Bronchial epithelial cell (primary cell): Measurements from ENCODE around the gene ABCC4. TPM values are rescaled to one million over a fixed set of nuclear protein-coding genes. Genes with fewer than 3 reads are reported as not detected.

Experiments used
- DNase-seq: peaks from one replicate; pipeline ENCODE4 v3.0.0-alpha.2; 2010; ENCODE audit warnings: low read depth
- FAIRE-seq: peaks from 2 replicates; lab custom pipeline; 2011; peaks lifted over from hg19 to GRCh38; lab: Jason Lieb, UNC
- H3K27me3 ChIP-seq: 2 replicates; pipeline ENCODE4 v1.5.1; 2011; ENCODE audit warnings: low read length; ENCODE audit not compliant: control insufficient read depth, insufficient read depth
- H3K36me3 ChIP-seq: 2 replicates; pipeline ENCODE4 v1.5.1; 2011; ENCODE audit warnings: low read length; ENCODE audit not compliant: control insufficient read depth, insufficient read depth
- H3K4me3 ChIP-seq: 2 replicates; pipeline ENCODE4 v1.5.1; 2011; ENCODE audit warnings: mild to moderate bottlenecking, low read depth, low read length, control low read depth
- total RNA-seq: library from RNA; depleted of rRNA; stranded (reverse); fragments of >200 nt; gene quantifications from 2 replicates; pipeline ENCODE4 v1.2.1, GENCODE V29; 2014
- TF ChIP-seq, protein P1 (sequence below): IDR thresholded peaks from 2 replicates; pipeline ENCODE4 v1.5.1; 2011; ENCODE audit warnings: mild to moderate bottlenecking, moderate library complexity, low read length, control low read depth, inconsistent platforms; ENCODE audit not compliant: insufficient read depth, severe bottlenecking

ABCC4 gene
- total RNA-seq, 1 donor from 2014 or later, result 6.8 TPM

- Histone ChIP-seq H3K27me3 (no peaks in the 10 kb centered on the region), H3K4me3 (no peak overlapping the region), H3K36me3 (no peaks in the 10 kb centered on the region)
- DNase-seq, result no peak
- no peak for FAIRE-seq
- TF ChIP-seq, protein P1, sequence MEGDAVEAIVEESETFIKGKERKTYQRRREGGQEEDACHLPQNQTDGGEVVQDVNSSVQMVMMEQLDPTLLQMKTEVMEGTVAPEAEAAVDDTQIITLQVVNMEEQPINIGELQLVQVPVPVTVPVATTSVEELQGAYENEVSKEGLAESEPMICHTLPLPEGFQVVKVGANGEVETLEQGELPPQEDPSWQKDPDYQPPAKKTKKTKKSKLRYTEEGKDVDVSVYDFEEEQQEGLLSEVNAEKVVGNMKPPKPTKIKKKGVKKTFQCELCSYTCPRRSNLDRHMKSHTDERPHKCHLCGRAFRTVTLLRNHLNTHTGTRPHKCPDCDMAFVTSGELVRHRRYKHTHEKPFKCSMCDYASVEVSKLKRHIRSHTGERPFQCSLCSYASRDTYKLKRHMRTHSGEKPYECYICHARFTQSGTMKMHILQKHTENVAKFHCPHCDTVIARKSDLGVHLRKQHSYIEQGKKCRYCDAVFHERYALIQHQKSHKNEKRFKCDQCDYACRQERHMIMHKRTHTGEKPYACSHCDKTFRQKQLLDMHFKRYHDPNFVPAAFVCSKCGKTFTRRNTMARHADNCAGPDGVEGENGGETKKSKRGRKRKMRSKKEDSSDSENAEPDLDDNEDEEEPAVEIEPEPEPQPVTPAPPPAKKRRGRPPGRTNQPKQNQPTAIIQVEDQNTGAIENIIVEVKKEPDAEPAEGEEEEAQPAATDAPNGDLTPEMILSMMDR, result no peak
Observed at GRCh38 chr13:95038949-95039348, 262.3 kb downstream of the ABCC4 start.

GRCh38 chr13:95035311-95036109 lies 265.7 kb downstream of the ABCC4 start:
- no peak for FAIRE-seq
- H3K36me3 ChIP-seq, result no peaks in the 10 kb centered on the region
- TF ChIP-seq, protein P1, result no peak

DNA sequence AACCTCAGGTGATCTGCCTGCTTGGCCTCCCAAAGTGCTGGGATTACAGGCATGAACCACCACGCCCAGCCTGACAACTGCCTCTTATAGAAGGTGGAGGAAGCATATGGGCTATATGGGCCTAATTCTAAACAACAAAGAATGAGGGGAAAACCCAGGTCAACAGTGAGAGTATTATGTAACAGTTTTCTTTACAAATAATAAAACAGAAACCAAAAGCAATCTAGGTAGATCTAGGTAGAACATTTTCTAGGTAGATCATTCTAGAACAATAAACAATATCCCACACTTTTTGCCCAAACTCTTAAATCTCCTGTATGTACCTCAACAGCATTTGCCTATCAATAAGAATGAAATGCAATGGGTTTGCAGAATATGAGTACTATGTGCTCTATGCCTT lies 267.4 kb downstream of the ABCC4 start:
- Histone ChIP-seq H3K36me3 (no peaks in the 10 kb centered on the region), H3K4me3 (no peak overlapping the region), H3K27me3 (no peaks in the 10 kb centered on the region)
- no peak for DNase-seq
- FAIRE-seq, result no peak
- TF ChIP-seq, protein P1, result no peak

More at GRCh38 chr13:95035311-95036109, 265.7 kb downstream of the ABCC4 start:
- DNase-seq, result no peak
- no peaks in the 10 kb centered on the region for H3K27me3 ChIP-seq
- H3K4me3 ChIP-seq, result no peak overlapping the region

DNA sequence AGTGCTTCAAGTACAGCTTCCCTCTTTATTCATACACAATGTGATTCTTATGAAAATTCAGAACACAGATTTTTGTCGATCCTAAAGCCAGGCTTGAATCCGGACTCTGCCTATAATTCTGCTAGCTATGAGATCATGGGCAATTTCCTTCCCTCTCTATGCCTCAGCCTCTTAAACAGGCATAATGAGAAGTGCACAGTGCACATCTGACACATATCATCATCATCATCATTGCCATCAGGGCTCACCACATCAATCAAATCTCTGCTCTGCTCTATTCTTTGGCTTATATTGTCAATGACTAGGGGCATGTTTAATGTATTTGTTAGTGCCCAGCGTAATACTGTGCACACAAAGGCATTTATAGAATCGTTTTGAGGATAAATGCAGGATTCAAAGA lies 269.1 kb downstream of the ABCC4 start:
- no peaks in the 10 kb centered on the region for H3K36me3 ChIP-seq
- DNase-seq (no peak), FAIRE-seq (no peak)
- TF ChIP-seq, protein P1, result no peak
- H3K27me3 ChIP-seq, result no peaks in the 10 kb centered on the region
- H3K4me3 ChIP-seq, result no peak overlapping the region

- TF ChIP-seq, protein P1, result no peak
- FAIRE-seq (no peak), DNase-seq (no peak)
- H3K36me3 ChIP-seq, result no peaks in the 10 kb centered on the region
- H3K4me3 ChIP-seq, result no peak overlapping the region
- H3K27me3 ChIP-seq, result no peaks in the 10 kb centered on the region
Observed at GRCh38 chr13:95030821-95031343, 270.4 kb downstream of the ABCC4 start.
